Measurements from ENCODE around the gene OR3A2.
"Not testable (repeated sequence)": the region's sequence is repeated elsewhere in the genome, so short reads cannot be mapped to it uniquely, and the experiment has no call there.

Gene OR3A2

GRCh38 chr17:3385869-3386816, at the start of gene OR3A2:
Gene OR3A2 (minus strand): TSS chr17:3386308.
- no peak for DNase-seq

GRCh38 chr17:3433741-3434140, 47.6 kb upstream of the OR3A2 start, which contains the start of gene OR1E2:
Gene OR1E2 (minus strand): TSS chr17:3433841. CDS start chr17:3433841, 0 bp downstream.
- no peak for DNase-seq

- DNase-seq, result not testable (repeated sequence)
Observed at GRCh38 chr17:3433215-3433614, 47.1 kb upstream of the OR3A2 start.

- no peak for DNase-seq
Observed at GRCh38 chr17:3418222-3418621, 32.1 kb upstream of the OR3A2 start.

- no peak for DNase-seq
Observed at GRCh38 chr17:3415610-3416009, 29.5 kb upstream of the OR3A2 start.

- DNase-seq, result not testable (repeated sequence)
Observed at GRCh38 chr17:3412216-3412615, 26.1 kb upstream of the OR3A2 start.

- no peak for DNase-seq
Observed at GRCh38 chr17:3411070-3411469, 25.0 kb upstream of the OR3A2 start, which contains the start of gene OR3A3. Gene OR3A3 (plus strand): TSS chr17:3411370.

GRCh38 chr17:3403856-3404255, 17.7 kb upstream of the OR3A2 start:
- not testable (repeated sequence) for DNase-seq

- no peak for DNase-seq
Observed at GRCh38 chr17:3401786-3402185, 15.7 kb upstream of the OR3A2 start.

- no peak for DNase-seq
Observed at GRCh38 chr17:3400055-3400454, 13.9 kb upstream of the OR3A2 start.

- DNase-seq, result no peak
Observed at GRCh38 chr17:3398310-3398709, 12.2 kb upstream of the OR3A2 start, which contains the start of gene OR1E1. Gene OR1E1 (minus strand): TSS chr17:3398410. CDS start chr17:3398410, 0 bp downstream.

- DNase-seq, result not testable (repeated sequence)
Observed at GRCh38 chr17:3397801-3398200, 11.7 kb upstream of the OR3A2 start.

GRCh38 chr17:3389791-3390190, 3.7 kb upstream of the OR3A2 start:
- no peak for DNase-seq

GRCh38 chr17:3381957-3382356, 4.2 kb downstream of the OR3A2 start:
- DNase-seq, result no peak

- DNase-seq, result no peak
Observed at GRCh38 chr17:3378321-3378720, 7.8 kb downstream of the OR3A2 start.

GRCh38 chr17:3371167-3371566, 14.9 kb downstream of the OR3A2 start:
- DNase-seq, result not testable (repeated sequence)

GRCh38 chr17:3342782-3343181, 43.3 kb downstream of the OR3A2 start:
- DNase-seq, result not testable (repeated sequence)

GRCh38 chr17:3335876-3336275, 50.2 kb downstream of the OR3A2 start:
- no peak for DNase-seq

- DNase-seq, result no peak
Observed at GRCh38 chr17:3318336-3318735, 67.8 kb downstream of the OR3A2 start.

GRCh38 chr17:3316836-3317235, 69.3 kb downstream of the OR3A2 start:
- no peak for DNase-seq

- DNase-seq, result no peak
Observed at GRCh38 chr17:3308603-3309002, 77.5 kb downstream of the OR3A2 start.

GRCh38 chr17:3298260-3298659, 87.8 kb downstream of the OR3A2 start, which contains the start of gene OR3A1:
Gene OR3A1 (minus strand): TSS chr17:3298360. CDS start chr17:3292582, 5,778 bp downstream.
- no peak for DNase-seq

GRCh38 chr17:3295632-3296031, 90.5 kb downstream of the OR3A2 start:
- DNase-seq, result no peak

- not testable (repeated sequence) for DNase-seq
Observed at GRCh38 chr17:3293548-3293947, 92.6 kb downstream of the OR3A2 start.
